A549 (cell line): Measurements from ENCODE around the gene CLTCL1. TPM values are rescaled to one million over a fixed set of nuclear protein-coding genes. Genes with fewer than 3 reads are reported as not detected.
A peak's percentile ranks its signal among the peaks of the same experiment; 100 is the strongest.

Experiments
- ATAC-seq, 2 experiments: fragments of 200-7000 bp in 1 of 2; fragments of >200 bp in 1 of 2; cut with Nextera tagmentation in 1 of 2; cut with Tn5 transposase in 1 of 2; 3 replicates each; pipeline versions ENCODE4 v1.8.0 to v1.9.1; 2018 to 2020; ENCODE audit warnings: mild to moderate bottlenecking in 1 of 2, moderate library complexity in 1 of 2
- CTCF ChIA-PET: fragments of 300-600 bp; sonication (Branson Sonifier 250); formaldehyde crosslinking; extraction: SDS; loops from one replicate; lab custom pipeline; 2021; ENCODE audit warnings: antibody characterized with exemption, inconsistent platforms; lab: Yijun Ruan, JAX
- POLR2A ChIA-PET: fragments of 350-600 bp; formaldehyde crosslinking; extraction: SDS; loops from one replicate; lab custom pipeline; 2021; ENCODE audit warnings: antibody characterized with exemption, inconsistent platforms; lab: Yijun Ruan, JAX
- DNase-seq, 2 experiments: peaks; one replicate each; pipeline versions ENCODE4 v3.0.0 to v3.0.0-alpha.2; 2011 to 2016; ENCODE audit warnings: low read depth in 1 of 2, low spot score in 1 of 2
- FAIRE-seq: peaks from 2 replicates; lab custom pipeline; 2011; peaks lifted over from hg19 to GRCh38; lab: Jason Lieb, UNC
- H3K27ac ChIP-seq, 2 experiments: fragments of >200 bp; sonication (Bioruptor Twin); formaldehyde crosslinking; 3 replicates each; pipeline ENCODE4 v1.5.1; 2016 to 2017
- H3K4me1 ChIP-seq: fragments of >200 bp; sonication (Bioruptor Twin); formaldehyde crosslinking; 3 replicates; pipeline ENCODE4 v1.6.1; 2016
- H3K4me2 ChIP-seq: fragments of >200 bp; sonication (Bioruptor Twin); formaldehyde crosslinking; 3 replicates; pipeline ENCODE4 v1.6.1; 2016
- H3K4me3 ChIP-seq: fragments of >200 bp; sonication (Bioruptor Twin); formaldehyde crosslinking; 3 replicates; pipeline ENCODE4 v1.5.1; 2016
- H3K9me3 ChIP-seq: fragments of >200 bp; sonication (Bioruptor Twin); formaldehyde crosslinking; 3 replicates; pipeline ENCODE4 v1.6.1; 2016
- BHLHE40 ChIP-seq: IDR thresholded peaks from 2 replicates; pipeline ENCODE4 v1.6.1; 2012; ENCODE audit warnings: low read depth, low read length, inconsistent platforms
- CTCF ChIP-seq: fragments of >200 bp; sonication (Bioruptor Twin); formaldehyde crosslinking; IDR thresholded peaks from 3 replicates; pipeline ENCODE4 v1.5.1; 2016
- E2F6 ChIP-seq: IDR thresholded peaks from 2 replicates; pipeline ENCODE4 v1.6.1; 2012; ENCODE audit warnings: low read depth, borderline replicate concordance
- HOXB13 ChIP-seq: fragments of 250-450 bp; sonication (Bioruptor Pico); IDR thresholded peaks from 2 replicates; pipeline ENCODE4 v1.5.0; 2020; ENCODE audit warnings: low read depth, mild to moderate bottlenecking, moderate library complexity
- PBX3 ChIP-seq: IDR thresholded peaks from 2 replicates; pipeline ENCODE4 v1.6.1; 2012
- PHF8 ChIP-seq: fragments of 200-600 bp; sonication (generic); IDR thresholded peaks from 2 replicates; pipeline ENCODE4 v1.6.1; 2016; ENCODE audit warnings: low read depth, mild to moderate bottlenecking, antibody characterized with exemption, moderate library complexity, borderline replicate concordance
- RAD21 ChIP-seq, 2 experiments: fragments of >200 bp in 1 of 2; sonication (Bioruptor Twin) in 1 of 2; formaldehyde crosslinking in 1 of 2; IDR thresholded peaks in 1 of 2; conservative IDR thresholded peaks in 1 of 2; 2 replicates in 1 of 2; 3 replicates in 1 of 2; pipeline ENCODE4 v1.6.1; 2012 to 2018; ENCODE audit warnings: inconsistent platforms in 1 of 2
- REST ChIP-seq: fragments of 200-600 bp; sonication (generic); IDR thresholded peaks from 2 replicates; pipeline ENCODE4 v1.6.1; 2016; ENCODE audit warnings: antibody characterized with exemption, mild to moderate bottlenecking, moderate library complexity
- WGBS: methylation state at CpG from one replicate; pipeline ENCODE4 v1.1.6; 2017; ENCODE audit errors: missing lambda C conversion rate; 5-methylcytosine and 5-hydroxymethylcytosine counted together
- polyA plus RNA-seq, 4 experiments: library from polyadenylated mRNA; depleted of rRNA in 3 of 4; stranded (reverse); fragments of >200 nt; fragmentation: RNase III in 1 of 4; extraction: RNeasy Plus Mini Kit Qiagen cat#74134 plus additional on column Dnase treatment in 1 of 4; gene quantifications; 2 replicates in 3 of 4; 3 replicates in 1 of 4; pipeline ENCODE4 v1.2.3, GENCODE V29; 2011 to 2017

The CLTCL1 gene
- polyA plus RNA-seq, 2 of the 4 experiments (the other 2 are of a cell fraction) = 8.6 to 10.6 TPM

- POLR2A ChIA-PET = interaction anchor here (0.5 kb wide), 1 partner anchor 999 kb away, joined by 4 read pairs; the partner anchor contains the start of gene USP18
- H3K4me3 ChIP-seq = peak overlapping the region; percentile 41
- H3K4me2 ChIP-seq = peak overlapping the region; percentile 81
- H3K9me3 ChIP-seq = no peaks in the 10 kb centered on the region
- no peak for DNase-seq
- peaks cover 2% of the 10 kb centered on the region; the same call in 2 of the 3 replicates for H3K4me1 ChIP-seq
- no peak for TF ChIP-seq HOXB13 (CRISPR knock-in tag)
- TF ChIP-seq CTCF = no peak
- TF ChIP-seq, all 56 proteins: peak for 0
- CTCF ChIA-PET = interaction anchor here (1.5 kb wide), 1 partner anchor 26 kb away, joined by 4 read pairs; no protein-coding TSS in a partner anchor
- H3K27ac ChIP-seq = no peak overlapping the region
- ATAC-seq = no peak
- FAIRE-seq = no peak
- whole genome bisulfite sequencing = 25% methylated on average over 11 of the region's 33 CpGs
These were observed 143.0 kb downstream of the CLTCL1 start for GRCh38 chr22:19148417-19149046.

- POLR2A ChIA-PET = no interaction called here
- H3K9me3 ChIP-seq = no peaks in the 10 kb centered on the region
- CTCF ChIA-PET = interaction anchor here (1.1 to 1.5 kb wide), 2 partner anchors 9 to 27 kb away, joined by 4 read pairs; no protein-coding TSS in a partner anchor
These were observed 144.2 kb downstream of the CLTCL1 start for GRCh38 chr22:19147195-19147780.

More at GRCh38 chr22:19147195-19147780, 144.2 kb downstream of the CLTCL1 start:
- DNase-seq = no peak
- ATAC-seq = no peak
- H3K4me3 ChIP-seq = no peak overlapping the region
- H3K4me1 ChIP-seq = peaks cover 6% of the 10 kb centered on the region; the same call in 2 of the 3 replicates
- H3K4me2 ChIP-seq = no peak overlapping the region
- 74% methylated on average over 8 of the region's 9 CpGs for WGBS
- no peak overlapping the region for H3K27ac ChIP-seq
- no peak for TF ChIP-seq PBX3
- no peak for TF ChIP-seq BHLHE40
- no peak for TF ChIP-seq RAD21 (conservative IDR thresholded peaks at IDR 0.05 in 1 of 2, IDR thresholded peaks at IDR 0.05 in 1 of 2)
- no peak for TF ChIP-seq PHF8
- TF ChIP-seq REST = no peak
- no peak for TF ChIP-seq HOXB13 (CRISPR knock-in tag)
- TF ChIP-seq E2F6 = no peak
- TF ChIP-seq, all 56 proteins: peak for 0
- no peak for FAIRE-seq
